KMS-11 (cell line): ENCODE measurements around the gene ACAD10.

Source experiments
- H2AFZ ChIP-seq: fragments of 200-600 bp; sonication (generic); 2 replicates; pipeline ENCODE4 v1.6.1; 2016; ENCODE audit warnings: antibody characterized with exemption, mixed run types, low read depth
- H3K27ac ChIP-seq: fragments of 200-600 bp; sonication (generic); 2 replicates; pipeline ENCODE4 v1.6.1; 2016; ENCODE audit warnings: mild to moderate bottlenecking, mixed run types
- H3K27me3 ChIP-seq: fragments of 200-600 bp; sonication (generic); 2 replicates; pipeline ENCODE4 v1.6.1; 2017; ENCODE audit warnings: mild to moderate bottlenecking, low read depth, mixed run types, moderate library complexity; ENCODE audit not compliant: insufficient read depth
- H3K36me3 ChIP-seq: fragments of 200-600 bp; sonication (generic); 2 replicates; pipeline ENCODE4 v1.6.1; 2017; ENCODE audit warnings: mild to moderate bottlenecking, mixed run types; ENCODE audit not compliant: insufficient read depth
- H3K4me1 ChIP-seq: fragments of 200-600 bp; sonication (generic); 2 replicates; pipeline ENCODE4 v1.6.1; 2016; ENCODE audit warnings: mild to moderate bottlenecking, low read depth, mixed run types; ENCODE audit not compliant: poor library complexity, severe bottlenecking
- H3K4me2 ChIP-seq: fragments of 200-600 bp; sonication (generic); 2 replicates; pipeline ENCODE4 v1.7.0; 2016; ENCODE audit warnings: mild to moderate bottlenecking, mixed run types
- H3K4me3 ChIP-seq: fragments of 200-600 bp; sonication (generic); IDR thresholded peaks from 2 replicates; pipeline ENCODE4 v1.6.1; 2017; ENCODE audit warnings: low read depth, low read length, mixed read lengths; ENCODE audit not compliant: insufficient read depth
- H3K79me2 ChIP-seq: fragments of 200-600 bp; sonication (generic); 2 replicates; pipeline ENCODE4 v1.6.1; 2016; ENCODE audit warnings: low read depth, mixed run types; ENCODE audit not compliant: insufficient read depth
- H3K9ac ChIP-seq: fragments of 200-600 bp; sonication (generic); 2 replicates; pipeline ENCODE4 v1.6.1; 2016; ENCODE audit warnings: mild to moderate bottlenecking, mixed run types
- H4K20me1 ChIP-seq: fragments of 200-600 bp; sonication (generic); 2 replicates; pipeline ENCODE4 v1.6.1; 2016; ENCODE audit warnings: mild to moderate bottlenecking, mixed run types; ENCODE audit not compliant: insufficient read depth
- TF ChIP-seq, protein P1 (sequence below): fragments of 200-600 bp; sonication (generic); conservative IDR thresholded peaks from 2 replicates; pipeline ENCODE4 v1.6.1; 2017; ENCODE audit warnings: low read depth, mild to moderate bottlenecking, antibody characterized with exemption, low read length, moderate library complexity, mixed read lengths

Gene ACAD10

DNA sequence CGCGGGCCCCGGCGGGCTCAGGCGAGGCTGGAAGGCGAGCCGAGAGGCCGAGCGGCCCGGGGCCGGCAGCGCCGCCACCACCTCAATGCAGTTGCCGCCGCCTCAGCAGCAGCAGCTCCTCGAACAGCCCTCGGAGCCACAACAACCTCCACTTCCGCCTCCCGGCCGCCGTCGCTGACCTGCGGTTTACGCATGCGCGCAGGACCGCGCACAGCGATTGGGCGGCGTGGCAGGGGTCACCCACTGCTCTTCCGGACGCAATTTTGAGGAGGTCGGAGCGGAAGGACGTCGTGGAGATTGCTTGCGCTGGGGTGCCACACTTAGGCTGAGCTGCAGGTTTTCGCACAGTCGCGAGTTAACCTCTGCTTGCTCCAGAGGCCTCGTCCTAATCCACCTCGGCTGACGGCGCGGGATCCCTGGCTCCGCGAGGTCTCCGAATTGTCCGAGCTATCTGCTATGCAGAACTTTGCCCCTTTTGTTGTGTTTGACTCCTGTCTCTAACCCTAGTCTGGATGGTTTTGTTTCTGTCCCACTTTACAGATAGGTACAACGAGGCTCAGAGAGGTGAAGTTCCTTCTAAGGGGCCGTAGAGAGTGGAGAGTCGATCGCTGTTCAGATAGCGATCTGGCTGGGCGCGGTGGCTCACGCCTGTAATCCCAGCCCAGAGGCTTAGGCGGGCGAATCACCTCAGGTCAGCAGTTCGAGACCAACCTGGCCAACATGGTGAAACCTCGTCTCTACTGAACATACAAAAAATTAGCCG, at the start of gene ACAD10, which contains the start of gene BRAP:
Gene ACAD10, plus strand, starts transcription at position 243 of the 763 bp plus-strand sequence. CDS start 6,657 bp downstream, outside the sequence.
Gene BRAP, minus strand, starts transcription at position 146 of the 763 bp plus-strand sequence. CDS start 164 bp downstream, outside the sequence.
- no peaks in the 10 kb centered on the region for H3K36me3 ChIP-seq
- H3K9ac ChIP-seq, result peak within 1 kb of the TSS; percentile 73
- H4K20me1 ChIP-seq, result no peaks in the 10 kb centered on the region
- peak within 1 kb of the TSS; percentile 78 for H3K4me2 ChIP-seq
- H3K27ac ChIP-seq, result peak within 1 kb of the TSS; percentile 55
- H3K27me3 ChIP-seq, result no peaks in the 10 kb centered on the region
- H3K79me2 ChIP-seq, result peaks cover 23% of the 10 kb centered on the region
- peak within 1 kb of the TSS; percentile 75 for H2AFZ ChIP-seq
- TF ChIP-seq, protein P1, sequence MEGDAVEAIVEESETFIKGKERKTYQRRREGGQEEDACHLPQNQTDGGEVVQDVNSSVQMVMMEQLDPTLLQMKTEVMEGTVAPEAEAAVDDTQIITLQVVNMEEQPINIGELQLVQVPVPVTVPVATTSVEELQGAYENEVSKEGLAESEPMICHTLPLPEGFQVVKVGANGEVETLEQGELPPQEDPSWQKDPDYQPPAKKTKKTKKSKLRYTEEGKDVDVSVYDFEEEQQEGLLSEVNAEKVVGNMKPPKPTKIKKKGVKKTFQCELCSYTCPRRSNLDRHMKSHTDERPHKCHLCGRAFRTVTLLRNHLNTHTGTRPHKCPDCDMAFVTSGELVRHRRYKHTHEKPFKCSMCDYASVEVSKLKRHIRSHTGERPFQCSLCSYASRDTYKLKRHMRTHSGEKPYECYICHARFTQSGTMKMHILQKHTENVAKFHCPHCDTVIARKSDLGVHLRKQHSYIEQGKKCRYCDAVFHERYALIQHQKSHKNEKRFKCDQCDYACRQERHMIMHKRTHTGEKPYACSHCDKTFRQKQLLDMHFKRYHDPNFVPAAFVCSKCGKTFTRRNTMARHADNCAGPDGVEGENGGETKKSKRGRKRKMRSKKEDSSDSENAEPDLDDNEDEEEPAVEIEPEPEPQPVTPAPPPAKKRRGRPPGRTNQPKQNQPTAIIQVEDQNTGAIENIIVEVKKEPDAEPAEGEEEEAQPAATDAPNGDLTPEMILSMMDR, result no peak
- H3K4me1 ChIP-seq, result peaks cover 26% of the 10 kb centered on the region
- H3K4me3 ChIP-seq, result no peak within 1 kb of the TSS

DNA sequence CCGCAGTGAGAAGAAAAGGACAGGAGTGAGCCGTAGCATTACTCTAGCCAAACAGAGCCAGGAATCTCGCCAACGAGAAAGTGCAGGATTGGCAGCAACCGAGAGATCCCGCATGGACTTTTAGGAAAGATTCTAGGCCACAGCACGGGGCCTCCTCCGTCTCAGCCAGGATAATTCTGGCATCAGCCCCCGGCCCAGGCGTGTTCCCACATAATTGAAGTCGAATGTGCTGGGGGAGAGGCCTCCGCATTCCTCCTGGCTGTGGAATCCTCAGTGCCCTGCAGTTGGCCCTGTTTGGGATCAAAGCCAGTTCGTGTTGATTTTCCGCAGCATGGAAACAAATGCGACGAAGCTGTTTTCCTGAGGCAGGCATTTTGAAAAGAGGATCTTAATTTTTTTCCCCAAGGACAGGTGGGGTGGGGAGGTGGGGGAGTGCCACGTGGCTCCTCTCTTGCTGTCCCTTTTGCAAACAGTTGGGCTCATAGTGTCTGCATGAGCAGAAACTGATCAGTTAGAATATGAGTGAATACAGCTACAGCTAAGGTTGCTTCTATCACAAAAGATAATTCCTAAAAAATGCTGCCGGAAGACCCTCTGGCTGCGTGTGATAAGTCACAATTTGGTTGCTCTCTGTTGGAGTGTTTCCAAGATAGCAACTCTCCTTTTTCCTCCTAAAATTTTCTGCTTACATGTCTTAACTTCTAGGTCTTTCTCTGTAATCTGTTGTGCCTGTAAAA, 49.5 kb upstream of the ACAD10 start:
- H3K4me2 ChIP-seq, result no peak overlapping the region
- H3K79me2 ChIP-seq, result no peaks in the 10 kb centered on the region
- no peaks in the 10 kb centered on the region for H3K4me1 ChIP-seq
- no peak overlapping the region for H3K27ac ChIP-seq
- no peak overlapping the region for H3K9ac ChIP-seq
- TF ChIP-seq, protein P1, result no peak
- no peak overlapping the region for H3K4me3 ChIP-seq
- no peaks in the 10 kb centered on the region for H3K36me3 ChIP-seq
- H4K20me1 ChIP-seq, result no peaks in the 10 kb centered on the region
- no peaks in the 10 kb centered on the region for H3K27me3 ChIP-seq
- H2AFZ ChIP-seq, result no peak overlapping the region

DNA sequence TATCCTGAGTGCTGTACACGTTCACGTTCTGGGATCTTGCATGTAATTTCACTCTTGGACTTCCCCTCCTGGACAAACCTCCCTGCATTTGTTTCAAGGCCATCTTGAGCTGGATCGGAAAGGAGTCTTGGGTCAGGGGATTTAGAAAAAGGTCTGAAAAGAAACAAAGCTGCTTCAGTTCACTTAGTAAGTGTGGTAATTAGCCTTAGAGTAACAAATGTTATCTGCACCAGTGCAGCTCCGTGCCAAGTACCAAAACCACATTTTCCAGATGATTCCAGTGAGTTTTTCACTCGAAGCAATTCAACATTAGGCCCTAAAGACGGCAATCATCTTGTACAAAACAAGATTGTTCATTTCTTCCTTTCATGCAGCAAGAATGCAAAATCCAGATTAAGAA, 47.3 kb upstream of the ACAD10 start:
- H3K9ac ChIP-seq, result no peak overlapping the region
- H3K4me1 ChIP-seq, result no peaks in the 10 kb centered on the region
- TF ChIP-seq, protein P1, result no peak
- no peaks in the 10 kb centered on the region for H4K20me1 ChIP-seq
- H3K27ac ChIP-seq, result no peak overlapping the region
- H3K4me3 ChIP-seq, result no peak overlapping the region
- no peak overlapping the region for H3K4me2 ChIP-seq
- no peaks in the 10 kb centered on the region for H3K27me3 ChIP-seq
- H2AFZ ChIP-seq, result no peak overlapping the region
- H3K36me3 ChIP-seq, result no peaks in the 10 kb centered on the region
- H3K79me2 ChIP-seq, result no peaks in the 10 kb centered on the region

DNA sequence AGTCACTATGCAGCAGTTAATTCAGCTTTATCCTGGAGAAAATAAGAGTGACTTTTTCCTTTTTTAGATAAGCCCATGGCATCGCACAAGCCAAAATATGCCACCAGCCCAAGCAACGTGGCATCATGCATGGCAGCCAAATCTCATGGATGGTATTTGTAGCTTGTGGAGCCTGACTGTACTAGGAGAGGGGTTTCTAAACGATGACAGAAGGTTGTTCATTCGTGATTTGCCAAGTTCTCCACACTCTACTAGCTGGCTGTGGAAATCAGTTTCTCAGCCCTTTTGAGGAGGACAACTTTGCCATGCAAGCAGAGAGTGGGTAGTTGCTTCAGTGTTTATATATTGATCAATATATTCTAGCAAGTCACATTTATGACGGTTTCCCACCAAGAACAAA, 45.3 kb upstream of the ACAD10 start:
- Histone ChIP-seq H3K4me1 (peaks cover 3% of the 10 kb centered on the region), H3K27me3 (no peaks in the 10 kb centered on the region), H3K4me3 (no peak overlapping the region), H3K79me2 (no peaks in the 10 kb centered on the region), H3K4me2 (no peak overlapping the region), H3K36me3 (no peaks in the 10 kb centered on the region), H3K27ac (no peak overlapping the region), H2AFZ (no peak overlapping the region), H4K20me1 (no peaks in the 10 kb centered on the region), H3K9ac (no peak overlapping the region)
- TF ChIP-seq, protein P1, result no peak
